Parathyroid adenoma (tissue), 2 donors: ENCODE data around the gene PCNX3.

Experiments used
- H2AFZ ChIP-seq: fragments of 300-600 bp; sonication (generic); one replicate; pipeline ENCODE4 v1.7.0; 2017; ENCODE audit warnings: antibody characterized with exemption, mild to moderate bottlenecking
- H3K27ac ChIP-seq: fragments of 300-600 bp; sonication (generic); one replicate; pipeline ENCODE4 v1.7.0; 2017
- H3K27me3 ChIP-seq: fragments of 300-600 bp; sonication (generic); one replicate; pipeline ENCODE4 v1.7.0; 2017; ENCODE audit warnings: low read length; ENCODE audit not compliant: control insufficient read depth, insufficient read depth
- H3K36me3 ChIP-seq: fragments of 300-600 bp; sonication (generic); one replicate; pipeline ENCODE4 v1.7.0; 2017; ENCODE audit warnings: low read length; ENCODE audit not compliant: control insufficient read depth, insufficient read depth
- H3K4me1 ChIP-seq: fragments of 300-600 bp; sonication (generic); one replicate; pipeline ENCODE4 v1.7.0; 2017; ENCODE audit warnings: control low read depth
- H3K4me2 ChIP-seq: fragments of 300-600 bp; sonication (generic); one replicate; pipeline ENCODE4 v1.7.0; 2017; ENCODE audit warnings: low read length
- H3K4me3 ChIP-seq: fragments of 300-600 bp; sonication (generic); one replicate; pipeline ENCODE4 v1.7.0; 2017; ENCODE audit warnings: low read depth, low read length
- H3K79me2 ChIP-seq: fragments of 300-600 bp; sonication (generic); one replicate; pipeline ENCODE4 v1.7.0; 2017; ENCODE audit warnings: control low read depth
- H3K9ac ChIP-seq: fragments of 300-600 bp; sonication (generic); one replicate; pipeline ENCODE4 v1.7.0; 2017; ENCODE audit warnings: mild to moderate bottlenecking
- H3K9me3 ChIP-seq: fragments of 300-600 bp; sonication (generic); one replicate; pipeline ENCODE4 v1.7.0; 2017; ENCODE audit warnings: low read length; ENCODE audit not compliant: control insufficient read depth
- TF ChIP-seq, protein P1 (sequence below): fragments of 300-600 bp; sonication (generic); IDR thresholded peaks from one replicate; pipeline ENCODE4 v1.7.0; 2017; ENCODE audit warnings: antibody characterized with exemption, mild to moderate bottlenecking
- donor health status: primary hyperparathyroidism.

Gene PCNX3

GRCh38 chr11:65571940-65572339 lies 43.6 kb upstream of the PCNX3 start:
- TF ChIP-seq, protein P1, sequence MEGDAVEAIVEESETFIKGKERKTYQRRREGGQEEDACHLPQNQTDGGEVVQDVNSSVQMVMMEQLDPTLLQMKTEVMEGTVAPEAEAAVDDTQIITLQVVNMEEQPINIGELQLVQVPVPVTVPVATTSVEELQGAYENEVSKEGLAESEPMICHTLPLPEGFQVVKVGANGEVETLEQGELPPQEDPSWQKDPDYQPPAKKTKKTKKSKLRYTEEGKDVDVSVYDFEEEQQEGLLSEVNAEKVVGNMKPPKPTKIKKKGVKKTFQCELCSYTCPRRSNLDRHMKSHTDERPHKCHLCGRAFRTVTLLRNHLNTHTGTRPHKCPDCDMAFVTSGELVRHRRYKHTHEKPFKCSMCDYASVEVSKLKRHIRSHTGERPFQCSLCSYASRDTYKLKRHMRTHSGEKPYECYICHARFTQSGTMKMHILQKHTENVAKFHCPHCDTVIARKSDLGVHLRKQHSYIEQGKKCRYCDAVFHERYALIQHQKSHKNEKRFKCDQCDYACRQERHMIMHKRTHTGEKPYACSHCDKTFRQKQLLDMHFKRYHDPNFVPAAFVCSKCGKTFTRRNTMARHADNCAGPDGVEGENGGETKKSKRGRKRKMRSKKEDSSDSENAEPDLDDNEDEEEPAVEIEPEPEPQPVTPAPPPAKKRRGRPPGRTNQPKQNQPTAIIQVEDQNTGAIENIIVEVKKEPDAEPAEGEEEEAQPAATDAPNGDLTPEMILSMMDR, result peak; percentile 19
- peak overlapping the region; percentile 47 for H3K27ac ChIP-seq
- no peaks in the 10 kb centered on the region for H3K27me3 ChIP-seq
- H3K79me2 ChIP-seq, result peaks cover 1% of the 10 kb centered on the region
- H3K9me3 ChIP-seq, result no peaks in the 10 kb centered on the region
- no peak overlapping the region for H3K9ac ChIP-seq
- no peaks in the 10 kb centered on the region for H3K36me3 ChIP-seq
- peak overlapping the region; percentile 63 for H3K4me2 ChIP-seq
- peak overlapping the region; percentile 22 for H3K4me3 ChIP-seq
- no peak overlapping the region for H2AFZ ChIP-seq
- peaks cover 14% of the 10 kb centered on the region for H3K4me1 ChIP-seq

DNA sequence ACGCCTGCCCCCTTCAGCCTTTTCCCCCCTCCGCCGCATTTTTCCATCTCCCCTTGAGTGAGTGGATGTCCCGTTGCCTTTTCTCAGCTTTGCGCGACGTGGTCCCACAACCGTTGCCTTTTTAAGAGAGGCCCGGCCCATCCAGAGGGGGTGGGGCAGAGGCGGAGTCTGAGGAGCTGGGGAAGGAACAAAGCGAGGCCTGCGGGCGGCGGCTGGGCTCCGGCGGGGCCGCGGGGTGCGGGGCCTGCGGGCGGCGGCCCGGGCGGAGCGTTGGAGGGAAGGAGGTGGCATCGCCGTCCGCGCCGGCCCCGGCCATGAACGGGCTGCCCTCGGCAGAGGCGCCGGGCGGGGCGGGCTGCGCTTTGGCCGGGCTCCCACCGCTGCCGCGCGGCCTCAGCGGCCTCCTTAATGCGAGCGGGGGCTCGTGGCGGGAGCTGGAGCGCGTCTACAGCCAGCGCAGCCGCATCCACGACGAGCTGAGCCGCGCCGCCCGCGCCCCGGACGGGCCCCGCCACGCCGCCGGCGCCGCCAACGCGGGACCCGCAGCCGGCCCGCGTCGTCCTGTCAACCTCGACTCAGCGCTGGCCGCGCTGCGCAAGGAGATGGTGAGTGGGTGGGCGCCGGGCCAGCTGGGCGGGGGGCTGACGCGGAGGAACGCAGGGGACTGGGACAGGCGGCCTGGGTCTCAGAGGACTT lies 43.1 kb upstream of the PCNX3 start, which contains the start of gene FAM89B:
FAM89B (plus strand) TSS at position 183 of the 696 bp plus-strand sequence; CDS start at position 315, 132 bp downstream.
- Histone ChIP-seq H3K4me2 (peak within 1 kb of the TSS; percentile 70), H2AFZ (no peak within 1 kb of the TSS), H3K79me2 (no peaks in the 10 kb centered on the region), H3K36me3 (no peaks in the 10 kb centered on the region), H3K9ac (no peak within 1 kb of the TSS), H3K9me3 (no peaks in the 10 kb centered on the region), H3K27ac (peak within 1 kb of the TSS; percentile 90), H3K4me3 (peak within 1 kb of the TSS; percentile 59), H3K4me1 (peaks cover 14% of the 10 kb centered on the region), H3K27me3 (no peaks in the 10 kb centered on the region)
- TF ChIP-seq, protein P1, result no peak

- Histone ChIP-seq H3K4me3 (peak overlapping the region; percentile 59), H3K4me1 (peaks cover 14% of the 10 kb centered on the region), H3K27ac (peak overlapping the region; percentile 90), H2AFZ (peak overlapping the region; percentile 22), H3K36me3 (no peaks in the 10 kb centered on the region), H3K27me3 (no peaks in the 10 kb centered on the region), H3K9ac (no peak overlapping the region), H3K9me3 (no peaks in the 10 kb centered on the region), H3K79me2 (no peaks in the 10 kb centered on the region), H3K4me2 (peak overlapping the region; percentile 70)
- TF ChIP-seq, protein P1, result no peak
Observed at GRCh38 chr11:65573391-65574079, 42.0 kb upstream of the PCNX3 start.

DNA sequence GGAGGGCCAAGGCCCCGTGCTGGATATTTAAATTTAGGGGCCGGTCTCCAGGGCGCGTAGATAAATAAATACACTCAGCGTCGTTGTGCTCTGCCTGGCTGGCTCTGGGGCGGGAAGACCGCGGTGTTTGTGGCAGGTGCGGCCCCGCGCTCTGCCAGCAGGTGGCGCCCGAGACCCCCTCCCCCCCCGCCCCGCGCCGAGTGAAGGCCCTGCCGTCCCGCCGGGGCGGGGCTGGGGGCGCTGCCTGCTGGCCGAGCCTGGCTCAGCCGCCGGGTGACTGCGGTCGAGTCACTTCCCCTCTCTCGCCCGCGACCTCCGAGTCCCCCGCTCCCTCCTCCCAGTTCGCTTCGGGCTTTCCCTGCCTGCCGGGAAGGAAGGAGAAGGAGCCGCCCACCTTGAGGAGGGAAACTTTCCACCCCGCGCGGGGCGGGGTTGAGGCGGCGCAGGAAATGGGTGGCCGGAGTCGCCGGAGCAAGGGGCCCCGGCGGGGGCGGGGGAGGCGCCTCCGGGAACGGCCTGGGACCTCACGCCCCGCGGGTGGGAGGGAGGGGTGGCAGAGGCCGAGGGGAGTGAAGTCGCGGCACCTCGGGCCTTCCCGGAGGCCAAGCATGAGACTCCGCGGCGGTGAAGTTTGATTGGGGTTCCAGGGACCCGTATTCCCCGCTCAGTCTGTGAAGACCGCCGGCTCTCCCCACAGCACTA lies 41.3 kb upstream of the PCNX3 start:
- Histone ChIP-seq H3K4me2 (peak overlapping the region; percentile 70), H3K4me1 (peaks cover 10% of the 10 kb centered on the region), H3K79me2 (no peaks in the 10 kb centered on the region), H3K9ac (no peak overlapping the region), H3K36me3 (no peaks in the 10 kb centered on the region), H3K4me3 (peak overlapping the region; percentile 50), H3K27ac (peak overlapping the region; percentile 90), H2AFZ (peak overlapping the region; percentile 22), H3K27me3 (no peaks in the 10 kb centered on the region), H3K9me3 (no peaks in the 10 kb centered on the region)
- TF ChIP-seq, protein P1, result peak; percentile 63
